ENCODE results near the gene RAD18. TPM values are rescaled to one million over a fixed set of nuclear protein-coding genes. Genes with fewer than 3 reads are reported as not detected.

Gene RAD18
- total RNA-seq, 2 donors from 2014 or later, result 18.2 to 20.8 TPM

DNA sequence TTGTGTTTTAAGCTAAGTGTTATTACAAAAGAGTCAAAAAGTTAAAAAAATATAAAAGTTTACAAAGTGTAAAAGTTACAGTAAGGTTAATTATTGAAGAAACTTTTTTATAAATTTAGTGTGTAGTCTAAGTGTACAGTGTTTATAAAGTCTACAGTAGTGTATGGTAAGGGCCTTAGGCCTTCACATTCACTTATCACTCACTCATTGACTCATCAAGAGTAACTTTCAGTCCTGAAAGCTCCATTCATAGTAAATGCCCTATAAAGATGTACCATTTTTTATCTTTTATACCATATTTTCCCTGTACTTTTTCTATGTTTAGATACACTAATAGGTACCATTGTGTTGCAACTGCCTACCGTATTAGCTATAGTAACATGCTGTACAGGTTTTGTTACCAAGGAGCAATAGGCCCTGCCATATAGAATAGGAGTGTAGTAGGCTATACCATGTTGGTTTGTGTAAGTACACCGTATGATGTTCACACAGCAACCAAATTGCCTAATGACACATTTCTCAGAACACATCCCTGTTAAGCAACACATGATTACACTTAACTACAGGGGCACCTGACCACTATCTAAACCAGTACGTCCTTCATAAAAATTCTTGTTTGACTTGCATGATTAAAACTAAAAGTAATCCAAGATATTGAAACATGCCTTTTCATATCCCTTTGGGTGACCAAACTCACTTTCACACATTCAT lies 17.2 kb downstream of the RAD18 start:
- Mint-ChIP-seq H3K27ac (no peak overlapping the region), H3K9me3 (peaks cover 19% of the 10 kb centered on the region), H3K36me3 (ENCODE audit: low read depth) (peaks cover 43% of the 10 kb centered on the region), H3K4me1 (no peaks in the 10 kb centered on the region), H3K27me3 (ENCODE audit: insufficient read depth) (no peaks in the 10 kb centered on the region), H3K4me3 (no peak overlapping the region)
- H3K4me3 ChIP-seq (ENCODE audit: low read length), result no peak overlapping the region
- no peak for DNase-seq
- H3K4me1 ChIP-seq (ENCODE audit: control insufficient read depth, insufficient read depth, low read length), result no peaks in the 10 kb centered on the region
- WGBS, 2 experiments (ENCODE audit: insufficient coverage in 1 of 2, insufficient read length in 1 of 2), result 83 to 100% methylated on average over 1 to 3 of the region's 3 CpGs
- H3K9ac ChIP-seq (ENCODE audit: extremely low read depth, low read length, poor library complexity, severe bottlenecking), result no peak overlapping the region
- H3K27me3 ChIP-seq (ENCODE audit: control insufficient read depth, insufficient read depth, low read length, poor library complexity, severe bottlenecking), result no peaks in the 10 kb centered on the region
- peaks cover 39% of the 10 kb centered on the region for H3K36me3 ChIP-seq (ENCODE audit: control insufficient read depth, insufficient read depth, low read length)
- TF ChIP-seq CTCF (conservative IDR thresholded peaks at IDR 0.05), result no peak
- H3K9me3 ChIP-seq (ENCODE audit: control insufficient read depth, low read length), result peaks cover 19% of the 10 kb centered on the region
- no peak overlapping the region for H3K27ac ChIP-seq (ENCODE audit: low read depth, low read length)

GRCh38 chr3:8942746-8943488 lies 20.4 kb downstream of the RAD18 start:
- Mint-ChIP-seq H3K27me3 (ENCODE audit: insufficient read depth) (no peaks in the 10 kb centered on the region), H3K9me3 (peaks cover 19% of the 10 kb centered on the region), H3K4me3 (no peak overlapping the region), H3K36me3 (ENCODE audit: low read depth) (peaks cover 49% of the 10 kb centered on the region), H3K4me1 (no peaks in the 10 kb centered on the region), H3K27ac (no peak overlapping the region)
- H3K9me3 ChIP-seq (ENCODE audit: control insufficient read depth, low read length), result peaks cover 19% of the 10 kb centered on the region
- 94 to 100% methylated on average over 1 to 4 of the region's 4 CpGs for WGBS, 2 experiments (ENCODE audit: insufficient coverage in 1 of 2, insufficient read length in 1 of 2)
- DNase-seq, result no peak
- no peak overlapping the region for H3K4me3 ChIP-seq (ENCODE audit: low read length)
- H3K4me1 ChIP-seq (ENCODE audit: control insufficient read depth, insufficient read depth, low read length), result no peaks in the 10 kb centered on the region
- H3K9ac ChIP-seq (ENCODE audit: extremely low read depth, low read length, poor library complexity, severe bottlenecking), result no peak overlapping the region
- H3K27me3 ChIP-seq (ENCODE audit: control insufficient read depth, insufficient read depth, low read length, poor library complexity, severe bottlenecking), result no peaks in the 10 kb centered on the region
- no peak for TF ChIP-seq CTCF (conservative IDR thresholded peaks at IDR 0.05)
- peaks cover 65% of the 10 kb centered on the region for H3K36me3 ChIP-seq (ENCODE audit: control insufficient read depth, insufficient read depth, low read length)
- H3K27ac ChIP-seq (ENCODE audit: low read depth, low read length), result no peak overlapping the region

DNA sequence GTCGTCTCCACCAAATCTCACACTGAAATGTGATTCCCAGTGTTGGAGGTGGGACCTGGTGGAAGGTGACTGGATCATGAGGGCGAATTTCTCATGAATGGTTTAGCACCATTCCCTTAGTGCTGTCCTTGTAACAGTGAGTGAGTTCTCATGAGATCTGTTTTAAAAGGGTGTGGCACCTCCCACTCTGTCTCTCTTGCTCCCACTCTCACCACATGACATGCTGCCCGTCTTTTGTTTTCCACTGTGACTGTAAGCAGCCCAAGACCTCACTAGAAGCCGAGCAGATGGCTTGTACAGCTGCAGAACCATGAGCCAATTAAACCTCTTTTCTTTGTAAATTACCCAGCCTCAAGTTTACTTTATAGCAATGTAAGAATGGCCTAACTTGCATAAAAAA lies 21.2 kb downstream of the RAD18 start:
- no peak overlapping the region for H3K4me3 Mint-ChIP-seq
- no peak for TF ChIP-seq CTCF (conservative IDR thresholded peaks at IDR 0.05)
- peaks cover 46% of the 10 kb centered on the region for H3K36me3 Mint-ChIP-seq (ENCODE audit: low read depth)
- 85 to 95% methylated on average over 3 to 4 of the region's 4 CpGs for WGBS, 2 experiments (ENCODE audit: insufficient coverage in 1 of 2, insufficient read length in 1 of 2)
- H3K9me3 Mint-ChIP-seq, result peaks cover 19% of the 10 kb centered on the region
- H3K4me1 Mint-ChIP-seq, result no peaks in the 10 kb centered on the region
- Histone ChIP-seq H3K36me3 (ENCODE audit: control insufficient read depth, insufficient read depth, low read length) (peaks cover 65% of the 10 kb centered on the region), H3K9me3 (ENCODE audit: control insufficient read depth, low read length) (peaks cover 19% of the 10 kb centered on the region), H3K4me1 (ENCODE audit: control insufficient read depth, insufficient read depth, low read length) (no peaks in the 10 kb centered on the region), H3K27me3 (ENCODE audit: control insufficient read depth, insufficient read depth, low read length, poor library complexity, severe bottlenecking) (no peaks in the 10 kb centered on the region), H3K4me3 (ENCODE audit: low read length) (no peak overlapping the region), H3K27ac (ENCODE audit: low read depth, low read length) (no peak overlapping the region), H3K9ac (ENCODE audit: extremely low read depth, low read length, poor library complexity, severe bottlenecking) (no peak overlapping the region)
- no peak for DNase-seq
- no peaks in the 10 kb centered on the region for H3K27me3 Mint-ChIP-seq (ENCODE audit: insufficient read depth)
- no peak overlapping the region for H3K27ac Mint-ChIP-seq
